IPS-18c (cell line): ENCODE measurements around the gene IFNA8.
"Not testable (repeated sequence)": the region's sequence is repeated elsewhere in the genome, so short reads cannot be mapped to it uniquely, and the experiment has no call there.

Source experiments
- H3K4me3 ChIP-seq: 2 replicates; pipeline ENCODE4 v1.7.0; 2013; ENCODE audit warnings: low read depth, mild to moderate bottlenecking, low read length, moderate library complexity; ENCODE audit not compliant: insufficient read depth
- H3K9me3 ChIP-seq: one replicate; pipeline ENCODE4 v1.6.1; 2013; ENCODE audit warnings: mild to moderate bottlenecking, low read length, moderate library complexity; ENCODE audit not compliant: control insufficient read depth, insufficient read depth

IFNA8 gene

DNA sequence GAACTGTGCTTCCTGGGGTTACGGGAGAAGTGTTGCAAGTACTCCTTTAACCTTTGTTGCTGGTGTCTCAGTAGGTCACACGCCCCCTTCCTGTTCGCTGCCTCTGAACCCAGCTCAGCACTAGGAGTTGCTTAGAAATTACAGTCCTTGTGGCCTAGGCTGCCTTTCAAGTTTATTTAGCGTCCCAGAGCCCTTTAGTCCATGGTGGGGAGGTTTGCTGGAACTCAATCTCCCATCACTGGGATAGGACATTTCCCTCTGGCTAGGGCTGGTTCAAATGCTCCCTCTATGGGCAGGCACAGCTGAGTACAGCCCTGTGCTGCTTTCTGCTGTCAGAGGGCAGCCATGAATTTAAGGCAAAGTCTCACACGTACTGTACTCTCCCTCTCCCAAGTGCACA, 4.7 kb downstream of the IFNA8 start:
- no peak overlapping the region for H3K4me3 ChIP-seq
- no peaks in the 10 kb centered on the region for H3K9me3 ChIP-seq

DNA sequence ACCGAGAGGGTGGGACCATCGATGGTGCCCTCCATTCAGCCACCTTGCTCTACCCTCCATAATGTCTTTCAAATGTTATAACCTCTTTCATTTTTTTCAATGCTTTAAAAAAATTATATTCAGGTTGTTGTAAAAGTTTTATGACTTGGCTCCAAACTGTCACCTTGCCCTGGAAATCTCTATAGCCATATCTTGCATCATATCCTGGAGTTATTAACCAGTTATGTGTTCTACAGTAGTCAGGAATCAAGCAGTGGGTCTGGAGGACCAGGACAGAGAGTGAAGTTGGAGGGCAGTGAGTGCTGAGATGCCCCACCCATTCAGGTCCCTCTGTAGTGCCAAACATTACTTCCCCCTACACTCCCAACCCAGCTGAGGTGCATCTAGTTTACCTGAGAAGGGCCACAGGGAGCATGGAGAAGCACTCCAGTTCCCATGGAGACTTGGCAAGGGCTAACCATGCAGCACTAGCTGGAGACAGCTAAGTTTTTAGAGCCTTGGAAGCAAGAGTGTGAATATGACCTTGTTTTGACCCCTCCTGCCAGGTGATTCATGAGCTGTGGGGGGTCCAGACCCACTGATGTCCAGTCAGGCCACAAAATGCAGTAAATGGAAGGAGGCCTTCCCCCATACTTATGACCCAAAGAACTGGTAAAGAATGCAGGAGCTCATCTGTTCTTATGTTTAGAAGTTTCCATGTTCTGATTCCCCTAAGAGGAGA, 5.5 kb downstream of the IFNA8 start:
- no peaks in the 10 kb centered on the region for H3K9me3 ChIP-seq
- H3K4me3 ChIP-seq = no peak overlapping the region

DNA sequence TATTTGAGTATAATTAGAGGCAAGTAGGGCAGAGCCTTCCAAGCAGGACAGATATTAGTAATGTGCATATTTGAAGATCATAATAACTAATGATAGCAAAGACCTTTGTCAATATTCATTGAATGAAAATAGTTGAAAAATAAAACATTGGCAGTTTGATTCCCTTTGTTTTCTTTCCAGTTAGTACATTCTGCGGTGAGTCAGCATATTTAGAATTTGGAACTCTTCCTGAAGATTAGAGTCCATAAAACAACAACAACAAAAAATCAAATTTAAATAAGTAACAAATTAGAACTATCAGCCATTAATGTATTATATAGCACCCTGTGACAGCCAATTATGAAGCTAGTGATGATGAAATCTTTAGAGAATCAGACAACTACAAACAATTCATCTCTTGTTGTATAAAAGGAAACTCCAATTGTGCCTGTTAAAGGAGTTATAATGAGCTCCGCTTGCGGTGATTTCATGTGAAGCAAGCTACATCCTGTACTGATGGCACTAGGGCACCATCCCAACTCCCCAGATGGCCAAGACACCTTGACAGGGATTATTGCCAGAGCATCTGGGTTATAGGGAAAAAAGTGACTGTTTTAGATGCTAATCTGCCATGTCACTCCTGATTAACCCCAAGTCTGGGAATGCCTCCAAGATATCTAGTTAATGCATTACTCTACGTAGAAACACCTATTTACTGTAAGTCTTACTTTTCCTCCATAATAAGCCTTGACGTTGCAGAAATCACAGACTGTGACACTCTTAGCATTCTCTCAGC, 6.8 kb downstream of the IFNA8 start:
- Histone ChIP-seq H3K4me3 (no peak overlapping the region), H3K9me3 (no peaks in the 10 kb centered on the region)

DNA sequence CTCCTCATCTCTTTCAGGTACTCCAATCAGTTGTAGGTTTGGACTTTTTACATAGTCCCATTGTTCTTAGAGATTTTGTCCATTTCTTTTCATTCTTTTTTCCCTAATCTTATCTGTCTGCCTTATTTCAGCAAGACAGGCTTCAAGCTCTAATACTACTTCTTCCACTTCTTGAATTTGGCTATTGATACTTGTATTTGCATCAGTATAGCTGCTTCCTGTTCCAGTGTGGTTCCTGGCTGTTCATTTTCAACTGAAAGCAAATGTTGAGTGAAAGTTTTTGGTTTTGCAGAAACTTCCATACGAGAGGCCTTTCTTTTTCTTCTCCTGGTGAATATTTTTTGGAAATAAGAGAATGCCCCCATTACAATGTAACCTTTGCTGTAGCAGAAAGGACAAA, 19.3 kb downstream of the IFNA8 start:
- Histone ChIP-seq H3K4me3 (no peak overlapping the region), H3K9me3 (no peaks in the 10 kb centered on the region)

DNA sequence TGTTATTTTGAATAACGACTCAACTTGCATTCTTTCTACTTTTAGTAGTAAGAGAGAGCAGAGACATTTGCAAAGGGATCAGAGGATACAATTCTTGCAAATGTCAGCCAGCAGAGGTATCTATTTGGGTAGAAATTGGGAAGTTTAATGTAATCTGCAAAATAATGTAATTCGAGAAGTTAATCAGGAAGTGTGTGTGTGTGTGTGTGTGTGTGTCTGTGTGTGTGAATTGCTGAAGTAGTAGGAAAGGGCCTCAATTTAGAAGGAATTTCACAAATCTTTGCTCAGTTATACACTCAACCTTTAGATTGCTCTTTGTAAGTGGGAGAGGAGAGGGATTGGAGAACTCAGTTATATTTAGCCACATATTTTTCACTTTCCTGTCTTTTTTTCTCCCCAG, 20.3 kb downstream of the IFNA8 start:
- no peaks in the 10 kb centered on the region for H3K9me3 ChIP-seq
- H3K4me3 ChIP-seq = no peak overlapping the region

DNA sequence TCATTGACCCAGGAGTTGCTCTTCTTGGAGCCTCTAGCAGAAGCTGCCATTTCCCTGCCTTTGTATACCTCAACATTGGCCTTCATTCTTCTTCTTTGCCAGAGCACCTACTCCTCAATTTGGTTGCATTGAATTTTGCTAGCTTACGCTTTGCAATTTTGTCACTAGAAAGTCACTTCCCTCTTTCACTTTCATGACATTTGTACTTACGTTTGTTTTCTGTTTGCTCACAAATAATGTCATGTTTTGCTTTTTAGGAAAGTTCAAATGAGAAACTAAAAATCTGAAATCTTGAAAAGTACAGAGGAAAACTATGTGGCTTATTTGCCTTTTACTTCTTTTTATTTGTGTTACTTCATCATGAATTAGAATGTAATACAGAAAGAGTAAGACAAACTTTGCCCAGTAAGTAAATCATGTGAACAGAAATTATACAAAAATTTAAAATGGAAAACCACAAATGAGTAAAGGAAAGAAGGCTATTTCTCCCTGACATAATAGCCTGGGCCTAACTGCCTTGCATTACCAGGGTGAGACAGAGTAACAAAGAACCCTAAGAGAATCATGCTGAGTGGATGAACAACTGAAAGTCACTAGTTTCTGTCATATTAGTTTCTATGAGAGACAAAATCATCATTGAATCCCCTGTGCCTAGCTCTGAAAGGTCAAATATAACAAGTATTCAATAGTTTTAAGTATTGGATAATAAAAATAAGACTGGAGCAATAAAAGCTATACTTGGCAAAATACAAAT, 23.9 kb downstream of the IFNA8 start:
- Histone ChIP-seq H3K9me3 (no peaks in the 10 kb centered on the region), H3K4me3 (no peak overlapping the region)

DNA sequence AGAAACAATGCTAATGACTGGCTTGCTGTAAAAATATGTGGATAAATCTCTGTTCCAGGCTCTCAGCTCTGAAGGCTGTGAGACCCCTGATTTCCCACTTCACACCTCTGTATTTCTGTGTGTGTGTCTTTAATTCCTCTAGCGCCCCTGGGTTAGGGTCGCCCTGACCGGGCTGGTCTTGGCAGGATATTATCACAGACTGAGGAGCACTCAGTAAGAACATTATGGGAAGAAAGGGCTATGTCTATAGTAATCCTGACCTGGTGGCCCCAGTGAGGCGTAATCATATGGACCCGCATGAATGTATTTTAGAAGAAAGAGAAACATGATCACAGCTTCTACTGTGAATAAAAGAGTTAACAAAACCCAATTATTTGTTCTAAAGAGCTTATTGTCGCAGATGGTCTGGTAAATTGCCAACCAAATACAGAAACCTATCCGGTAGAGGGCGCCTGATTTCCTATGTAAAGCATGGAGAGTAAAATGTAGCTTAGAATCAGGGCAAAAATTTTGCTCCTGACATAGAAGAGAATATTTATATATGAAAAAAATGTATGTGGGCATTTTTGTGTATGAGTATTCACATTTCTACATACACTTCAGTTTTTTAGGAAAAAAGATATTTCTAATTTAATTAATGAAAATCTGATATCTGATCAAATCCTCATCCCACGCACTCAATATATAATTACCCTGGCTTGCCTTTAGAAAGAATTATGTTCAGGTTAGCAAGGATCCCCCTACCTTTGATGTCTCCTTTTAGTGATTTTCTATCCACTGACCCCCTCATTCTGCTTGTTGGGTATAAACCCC, 25.5 kb downstream of the IFNA8 start:
- no peak overlapping the region for H3K4me3 ChIP-seq

DNA sequence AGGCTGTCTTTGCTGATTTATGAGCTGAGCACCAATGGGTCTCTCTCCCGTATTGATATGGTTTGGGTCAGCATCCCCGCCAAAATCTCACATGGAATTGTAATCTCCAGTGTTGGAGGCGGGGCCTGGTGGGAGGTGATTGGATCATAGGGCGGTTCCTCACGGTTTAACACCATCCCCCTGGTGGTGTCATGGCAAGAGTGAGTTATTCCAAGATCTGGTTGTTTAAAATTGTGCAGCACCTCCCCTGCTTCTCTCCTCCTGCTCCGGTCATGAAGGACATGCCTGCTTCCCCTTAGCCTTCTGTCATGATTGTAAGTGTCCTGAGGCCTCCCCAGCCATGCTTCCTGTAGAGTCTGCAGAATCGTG, 26.1 kb downstream of the IFNA8 start:
- H3K4me3 ChIP-seq, H3K9me3 ChIP-seq: not testable (repeated sequence)

More for the DNA sequence above, 25.5 kb downstream of the IFNA8 start:
- H3K9me3 ChIP-seq = no peaks in the 10 kb centered on the region

DNA sequence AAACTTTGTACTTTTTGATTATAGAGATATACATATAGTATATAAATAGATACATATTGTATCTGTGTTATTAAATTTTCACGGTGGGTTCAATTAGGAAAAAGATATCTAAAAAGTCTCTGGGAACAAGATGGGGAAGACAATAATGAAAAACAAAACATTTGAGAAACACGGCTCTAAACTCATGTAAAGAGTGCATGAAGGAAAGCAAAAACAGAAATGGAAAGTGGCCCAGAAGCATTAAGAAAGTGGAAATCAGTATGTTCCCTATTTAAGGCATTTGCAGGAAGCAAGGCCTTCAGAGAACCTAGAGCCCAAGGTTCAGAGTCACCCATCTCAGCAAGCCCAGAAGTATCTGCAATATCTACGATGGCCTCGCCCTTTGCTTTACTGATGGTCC, 31.2 kb downstream of the IFNA8 start, which contains the start of gene IFNA1:
Gene IFNA1, plus strand, starts transcription at position 301 of the 400 bp plus-strand sequence. Its CDS starts 69 bp downstream, at position 370.
- Histone ChIP-seq H3K9me3 (no peaks in the 10 kb centered on the region), H3K4me3 (no peak within 1 kb of the TSS)

DNA sequence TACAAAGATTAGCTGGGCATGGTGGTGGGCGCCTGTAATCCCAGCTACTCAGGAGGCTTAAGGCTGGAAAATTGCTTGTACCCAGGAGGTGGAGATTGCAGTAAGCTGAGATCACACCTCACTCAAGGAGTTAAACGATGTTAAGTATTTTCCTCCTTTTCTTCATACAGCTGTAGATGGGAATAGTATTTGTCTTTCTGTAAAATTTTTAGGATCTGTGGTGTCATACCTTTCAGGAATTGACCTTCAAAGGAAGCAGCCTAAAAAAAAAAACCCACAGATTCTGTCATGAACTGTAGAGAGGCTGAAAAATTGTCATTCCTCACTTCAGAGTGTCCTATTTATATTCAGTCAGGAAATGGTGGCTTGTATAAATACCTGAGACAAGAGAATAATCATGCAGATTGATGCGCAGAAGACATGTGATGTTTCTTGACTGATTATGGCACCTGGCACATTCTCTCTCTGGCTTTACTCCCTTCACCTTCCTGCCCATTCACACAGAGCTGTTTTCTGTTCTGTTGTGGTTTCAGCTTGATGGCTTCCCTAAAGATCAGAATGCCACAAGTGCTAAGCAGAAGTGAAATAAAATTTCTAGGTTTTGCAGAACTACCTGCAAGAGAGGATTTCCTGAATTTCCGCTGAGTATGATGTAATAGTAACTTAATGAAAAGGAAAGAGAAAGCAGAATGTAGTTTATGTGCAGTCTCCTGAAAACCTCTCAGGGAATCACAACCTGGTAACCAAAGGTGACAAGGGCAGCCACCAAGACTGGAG, 35.1 kb downstream of the IFNA8 start:
- Histone ChIP-seq H3K9me3 (no peaks in the 10 kb centered on the region), H3K4me3 (no peak overlapping the region)

DNA sequence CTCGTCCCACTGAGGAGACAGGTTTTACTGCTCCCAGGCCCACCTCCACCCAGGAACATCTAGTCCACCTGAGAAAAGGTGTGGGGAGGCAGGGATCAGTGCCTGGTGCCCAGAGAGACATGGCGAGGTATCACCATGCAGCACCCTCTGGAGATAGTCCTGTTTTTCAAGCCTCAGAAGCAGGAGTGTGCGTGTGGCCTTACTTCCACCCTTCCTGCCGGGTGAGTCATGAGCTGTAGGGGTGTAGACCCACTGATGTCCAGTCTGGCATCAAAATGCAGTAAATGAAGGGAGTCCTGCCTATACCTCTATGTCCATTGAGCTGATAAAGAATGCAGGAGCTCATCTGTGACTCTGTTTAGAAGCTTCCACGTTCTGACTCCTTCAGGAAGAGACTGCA, 40.4 kb downstream of the IFNA8 start:
- H3K9me3 ChIP-seq, H3K4me3 ChIP-seq: not testable (repeated sequence)

DNA sequence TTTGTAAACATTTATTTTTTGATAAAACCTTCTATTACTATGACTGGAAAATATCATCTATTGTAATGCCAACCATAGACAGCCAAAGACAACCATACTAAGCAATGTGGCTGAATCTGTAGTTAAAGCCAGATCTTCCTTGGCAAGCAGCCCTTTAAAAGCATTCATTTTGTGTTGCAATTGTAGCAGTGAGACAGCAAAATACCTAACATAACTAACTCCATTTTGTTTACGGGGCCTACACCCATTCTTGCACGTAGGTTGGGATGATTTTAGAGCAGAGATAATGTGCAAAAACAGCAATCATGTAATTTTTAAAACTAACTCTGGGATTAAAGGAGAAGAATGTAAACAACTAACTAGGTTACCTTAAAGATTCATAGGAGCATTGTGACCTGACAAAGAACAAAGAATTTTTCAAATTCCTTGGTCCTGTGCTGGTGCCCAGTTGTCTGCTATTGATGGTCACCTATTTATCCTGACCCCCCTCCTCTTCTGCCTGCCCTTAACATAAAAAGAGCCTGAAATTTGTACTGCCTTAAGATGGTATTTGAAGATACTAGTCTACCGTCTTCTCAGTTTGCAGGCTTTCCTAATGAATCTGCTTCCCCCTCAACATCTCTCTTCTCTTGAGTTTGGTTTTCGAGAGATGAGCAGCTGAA, 41.9 kb downstream of the IFNA8 start:
- H3K4me3 ChIP-seq = no peak overlapping the region

DNA sequence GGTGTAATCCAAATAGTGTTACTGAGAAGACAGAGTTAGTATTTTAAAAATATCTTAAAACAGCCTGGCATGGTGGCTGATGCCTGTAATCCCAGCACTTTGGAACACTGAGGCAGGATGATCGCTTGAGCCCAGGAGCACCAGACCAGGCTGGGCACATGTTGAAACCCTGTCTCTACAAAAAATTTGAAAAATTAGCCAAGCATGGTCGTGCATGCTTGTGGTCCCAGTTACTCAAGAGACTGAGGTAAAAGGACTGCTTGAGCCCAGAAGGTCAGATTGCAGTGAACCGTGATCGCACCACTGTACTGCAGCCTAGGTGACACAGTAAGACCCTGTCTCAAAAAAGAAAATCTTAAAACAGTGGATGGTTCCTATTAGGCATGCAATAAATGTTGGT, 43.8 kb downstream of the IFNA8 start:
- no peaks in the 10 kb centered on the region for H3K9me3 ChIP-seq

More for the DNA sequence above, 41.9 kb downstream of the IFNA8 start:
- H3K9me3 ChIP-seq = no peaks in the 10 kb centered on the region

DNA sequence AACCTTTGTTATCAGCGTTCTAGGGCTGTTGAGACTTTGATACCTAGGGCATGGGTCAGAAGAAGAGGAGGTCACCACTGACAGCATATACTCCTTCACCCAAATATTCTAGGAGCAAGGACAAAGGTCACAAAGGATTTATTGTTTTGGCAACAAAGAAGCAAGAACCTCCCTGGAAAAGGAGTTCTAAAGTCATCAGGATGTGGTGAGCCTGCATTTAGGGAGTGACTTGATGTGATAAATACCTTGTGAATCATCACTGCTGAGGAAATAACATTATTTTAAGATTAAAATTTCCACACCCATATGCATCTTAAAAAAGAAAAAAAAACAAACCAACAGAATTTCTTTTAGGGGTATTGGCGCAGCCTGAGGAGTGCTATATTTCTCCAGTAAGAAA, 45.2 kb downstream of the IFNA8 start:
- no peak overlapping the region for H3K4me3 ChIP-seq
- no peaks in the 10 kb centered on the region for H3K9me3 ChIP-seq

More for the DNA sequence above, 43.8 kb downstream of the IFNA8 start:
- no peak overlapping the region for H3K4me3 ChIP-seq

DNA sequence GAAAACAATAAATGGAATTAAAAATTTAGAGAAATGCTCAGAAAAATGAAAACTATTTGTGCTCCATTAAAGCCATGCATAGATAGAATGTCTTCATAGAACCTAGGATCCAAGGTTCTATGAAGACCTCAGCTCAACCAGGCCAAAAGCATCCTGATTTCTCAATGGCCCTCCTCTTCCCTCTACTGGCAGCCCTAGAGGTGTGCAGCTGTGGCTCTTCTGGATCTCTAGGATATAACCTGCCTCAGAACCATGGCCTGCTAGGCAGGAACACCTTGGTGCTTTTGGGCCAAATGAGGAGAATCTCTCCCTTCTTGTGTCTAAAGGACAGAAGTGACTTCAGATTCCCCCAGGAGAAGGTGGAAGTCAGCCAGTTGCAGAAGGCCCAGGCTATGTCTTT, 46.4 kb downstream of the IFNA8 start:
- H3K4me3 ChIP-seq = no peak overlapping the region
- no peaks in the 10 kb centered on the region for H3K9me3 ChIP-seq
